HG03354 (cell line): ENCODE results near the gene BBOF1.

ENCODE experiments used
- ATAC-seq: cut with Tn5 transposase; IDR thresholded peaks from one replicate; pipeline ENCODE4 v1.9.1; 2021; ENCODE audit warnings: mild to moderate bottlenecking; ENCODE audit not compliant: unreplicated experiment, poor library complexity, severe bottlenecking

BBOF1 gene

DNA sequence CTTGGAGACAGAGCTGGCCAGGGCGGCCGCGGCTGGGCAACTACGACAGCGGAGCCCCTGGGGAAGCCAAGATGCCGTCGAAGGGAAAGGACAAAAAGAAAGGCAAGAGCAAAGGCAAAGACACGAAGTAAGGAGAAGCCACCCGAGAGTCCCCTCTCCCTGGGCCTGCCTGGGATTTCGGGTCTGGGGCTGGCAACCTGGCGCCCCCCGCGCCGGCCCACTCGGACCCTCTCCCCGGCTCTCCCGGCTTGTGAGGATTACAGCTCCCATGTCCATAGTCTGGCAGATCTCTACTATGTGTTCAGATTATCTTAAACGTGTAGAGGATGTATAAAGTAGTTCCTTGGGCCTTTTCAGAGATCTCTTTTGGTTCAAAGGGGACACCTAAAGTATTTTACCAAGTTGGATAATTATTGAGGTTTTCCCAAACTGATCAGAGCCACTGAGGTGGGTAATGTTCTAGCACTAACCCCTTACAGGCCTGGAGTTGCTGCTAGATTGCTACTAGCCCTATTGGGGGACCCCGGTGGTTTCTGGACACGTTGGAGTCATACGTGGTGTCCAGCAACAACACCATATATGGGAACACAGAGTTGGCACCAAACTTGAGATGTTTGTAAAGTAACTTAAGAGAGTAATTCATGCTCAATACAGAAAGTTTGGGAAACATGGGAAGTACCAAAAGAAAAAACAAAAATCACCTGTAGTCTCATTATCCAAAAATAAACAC, 424 bp downstream of the BBOF1 start:
- no peak for ATAC-seq

DNA sequence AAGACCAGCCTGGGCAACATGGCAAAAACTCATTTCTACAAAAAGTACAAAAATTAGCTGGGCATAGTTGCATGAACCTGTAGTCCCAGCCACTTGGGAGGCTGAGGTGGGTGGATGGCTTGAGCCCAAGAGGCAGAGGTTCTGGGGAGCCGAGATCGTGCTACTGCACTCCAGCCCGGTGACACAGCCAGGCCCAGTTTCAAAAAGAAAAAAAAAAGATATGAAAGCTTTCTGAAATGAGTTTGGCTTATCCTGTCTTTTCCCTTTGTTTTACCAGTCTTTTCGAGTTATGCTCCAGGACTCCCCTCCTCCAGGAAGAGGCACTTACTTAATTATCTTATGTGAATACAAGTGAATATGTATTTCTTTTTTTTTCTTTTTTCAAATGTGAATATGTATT, 3.2 kb downstream of the BBOF1 start:
- no peak for ATAC-seq

DNA sequence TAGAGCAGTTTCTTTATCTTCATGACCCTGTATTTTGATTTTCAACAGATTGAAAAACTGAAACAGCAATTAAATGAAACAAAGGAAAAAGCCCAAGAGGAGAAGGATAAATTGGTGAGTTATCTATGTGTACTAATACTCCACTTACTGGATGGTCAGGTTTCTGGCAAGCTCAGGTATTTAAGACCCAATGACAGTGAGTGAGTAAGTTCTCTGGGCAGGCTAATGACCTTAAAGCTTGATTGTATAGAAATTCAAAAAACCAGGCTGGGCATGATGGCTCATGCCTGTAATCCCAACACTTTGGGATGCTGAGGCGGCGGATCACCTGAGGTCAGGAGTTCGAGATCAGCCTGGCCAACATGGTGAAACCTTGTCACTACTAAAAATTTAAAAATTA, 10.0 kb downstream of the BBOF1 start:
- ATAC-seq: no peak

DNA sequence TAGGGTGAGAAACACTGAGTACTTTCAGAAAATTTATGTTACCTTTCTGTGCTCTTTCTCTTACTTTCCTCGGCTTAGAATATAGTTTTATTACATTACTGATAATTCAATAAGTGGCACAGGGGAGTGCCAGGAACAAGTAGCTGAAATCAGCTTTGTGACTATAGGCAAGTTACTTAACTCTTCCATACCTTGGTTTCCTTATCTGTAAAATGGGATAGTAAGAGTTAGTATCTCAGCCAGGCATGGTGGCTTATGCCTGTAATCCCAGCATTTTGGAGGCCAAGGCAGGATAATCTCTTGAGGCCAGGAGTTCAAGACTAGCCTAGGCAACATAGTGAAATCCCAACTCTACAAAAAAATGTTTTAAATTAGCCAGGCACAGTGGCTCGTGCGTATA, 15.4 kb downstream of the BBOF1 start:
- ATAC-seq: no peak

DNA sequence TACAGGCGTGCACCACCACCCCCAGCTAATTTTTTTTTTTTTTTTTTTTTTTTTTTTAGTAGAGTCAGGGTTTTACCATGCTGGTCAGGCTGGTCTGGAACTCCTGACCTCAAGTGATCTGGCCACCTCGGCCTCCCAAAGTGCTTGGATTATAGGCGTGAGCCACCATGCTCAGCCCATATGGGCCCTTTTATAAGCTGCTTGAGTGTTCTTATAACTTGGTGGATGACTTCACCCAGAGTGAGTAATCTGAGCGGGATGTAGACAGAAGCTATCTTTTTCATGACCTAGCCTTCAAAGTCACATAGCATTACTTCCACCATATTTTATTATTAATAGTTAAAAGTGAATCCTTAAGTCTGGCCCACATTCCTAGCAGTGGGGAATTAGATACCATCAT, 16.4 kb downstream of the BBOF1 start:
- ATAC-seq: no peak

- no peak for ATAC-seq
Observed at GRCh38 chr14:74038020-74038859, 19.1 kb downstream of the BBOF1 start.

GRCh38 chr14:74042296-74042695, 23.1 kb downstream of the BBOF1 start:
- ATAC-seq: no peak

DNA sequence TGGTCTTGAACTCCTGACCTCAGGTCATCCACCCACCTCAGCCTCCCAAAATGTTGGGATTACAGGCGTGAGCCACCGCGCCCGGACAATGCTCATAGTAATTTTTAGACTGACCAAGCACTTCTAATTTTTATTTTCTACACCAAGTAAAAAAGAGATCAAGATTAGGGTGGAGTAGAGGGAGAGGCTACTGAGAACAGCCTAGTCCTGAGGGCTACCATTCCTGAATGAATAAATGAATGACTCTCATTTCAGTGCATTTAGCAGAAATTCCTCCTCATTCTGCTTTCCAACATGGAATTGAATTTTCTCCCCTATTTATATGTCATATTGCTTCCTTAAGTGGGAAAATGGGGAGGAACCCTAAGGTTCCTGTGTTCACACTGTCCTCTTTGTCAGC, 26.4 kb downstream of the BBOF1 start:
- ATAC-seq: no peak

- ATAC-seq: no peak
Observed at GRCh38 chr14:74048281-74048680, 29.1 kb downstream of the BBOF1 start.

DNA sequence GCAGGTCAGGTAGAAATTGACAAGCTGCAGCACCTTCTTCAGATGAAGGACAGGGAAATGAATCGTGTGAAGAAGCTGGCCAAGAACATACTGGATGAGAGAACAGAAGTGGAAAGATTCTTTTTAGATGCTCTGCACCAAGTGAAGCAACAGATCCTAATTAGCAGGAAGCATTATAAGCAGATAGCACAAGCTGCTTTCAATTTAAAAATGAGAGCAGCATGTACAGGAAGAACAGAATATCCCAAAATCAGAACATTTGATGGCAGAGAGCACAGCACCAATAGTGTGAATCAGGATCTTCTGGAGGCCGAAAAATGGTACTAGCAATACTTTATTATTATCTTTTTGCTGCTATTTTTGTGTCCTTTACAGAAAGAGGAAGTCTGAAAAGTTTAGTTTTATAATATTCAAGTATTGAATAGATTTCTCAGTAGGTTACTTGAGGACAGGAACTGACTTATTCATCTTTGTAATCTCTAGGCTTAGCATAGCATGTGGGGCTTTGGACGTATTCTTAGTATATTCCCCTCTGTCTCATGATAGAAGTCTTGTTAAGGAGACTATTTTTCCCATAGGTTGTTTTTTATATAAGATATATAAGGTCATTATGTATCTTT, 30.8 kb downstream of the BBOF1 start:
- ATAC-seq: no peak

GRCh38 chr14:74062809-74063150, 43.6 kb downstream of the BBOF1 start:
- ATAC-seq: no peak

DNA sequence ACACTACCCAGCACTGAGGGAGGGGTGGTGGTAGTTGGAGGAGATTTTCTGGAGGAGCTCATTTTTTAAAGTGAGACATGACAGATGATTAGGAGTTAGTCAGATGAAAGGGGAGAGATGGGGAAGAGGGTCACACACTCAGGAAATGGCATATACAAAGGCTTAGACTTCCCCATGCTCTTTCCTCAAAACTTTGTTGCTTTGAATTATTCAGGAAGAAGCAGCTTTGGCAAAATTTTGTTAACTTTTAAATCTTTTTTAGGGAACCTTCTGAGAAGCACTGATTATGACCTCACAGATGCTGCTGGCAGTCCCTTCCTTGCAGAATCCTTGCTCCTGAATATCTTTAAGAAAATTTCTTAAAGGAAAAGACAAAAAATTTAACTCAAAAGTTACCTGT, 45.3 kb downstream of the BBOF1 start:
- ATAC-seq: no peak

DNA sequence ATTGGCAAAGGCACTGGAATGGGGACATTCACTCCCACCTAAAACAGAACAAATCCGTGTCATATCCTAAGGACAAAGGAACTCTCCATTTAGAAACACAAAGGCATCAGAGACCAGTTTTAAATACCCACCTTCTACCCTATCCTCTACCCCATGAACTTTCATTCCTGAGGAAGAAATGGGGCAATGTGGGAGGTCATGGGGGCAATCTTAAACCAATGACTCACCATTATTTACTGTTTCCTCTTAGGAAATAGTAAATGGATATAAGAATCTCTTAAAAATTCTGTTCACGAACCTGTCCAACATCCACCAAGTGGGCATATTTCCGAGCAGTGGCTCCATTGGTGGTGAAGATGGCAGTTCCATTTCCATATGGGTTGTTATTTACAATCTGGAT, 45.7 kb downstream of the BBOF1 start:
- ATAC-seq: no peak

GRCh38 chr14:74065746-74066575, 46.8 kb downstream of the BBOF1 start:
- no peak for ATAC-seq

DNA sequence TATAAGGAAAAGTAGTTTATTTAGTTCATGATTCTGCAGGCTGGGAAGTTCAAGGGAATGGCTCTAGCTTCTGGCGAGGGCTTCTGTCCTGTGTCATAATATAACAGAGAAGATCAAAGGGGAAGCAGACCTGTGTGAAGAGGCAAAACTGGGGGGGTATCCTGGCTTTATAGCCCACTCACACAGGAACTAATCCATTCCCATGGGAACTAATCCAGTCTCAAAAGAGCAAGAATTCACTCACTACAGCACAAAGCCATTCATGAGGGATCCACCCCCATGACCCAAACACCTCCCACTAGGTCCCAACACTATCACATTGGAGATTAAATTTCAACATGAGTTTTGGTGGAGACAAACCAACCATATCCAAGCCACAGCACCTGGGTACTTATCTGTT, 58.3 kb downstream of the BBOF1 start:
- ATAC-seq: no peak

DNA sequence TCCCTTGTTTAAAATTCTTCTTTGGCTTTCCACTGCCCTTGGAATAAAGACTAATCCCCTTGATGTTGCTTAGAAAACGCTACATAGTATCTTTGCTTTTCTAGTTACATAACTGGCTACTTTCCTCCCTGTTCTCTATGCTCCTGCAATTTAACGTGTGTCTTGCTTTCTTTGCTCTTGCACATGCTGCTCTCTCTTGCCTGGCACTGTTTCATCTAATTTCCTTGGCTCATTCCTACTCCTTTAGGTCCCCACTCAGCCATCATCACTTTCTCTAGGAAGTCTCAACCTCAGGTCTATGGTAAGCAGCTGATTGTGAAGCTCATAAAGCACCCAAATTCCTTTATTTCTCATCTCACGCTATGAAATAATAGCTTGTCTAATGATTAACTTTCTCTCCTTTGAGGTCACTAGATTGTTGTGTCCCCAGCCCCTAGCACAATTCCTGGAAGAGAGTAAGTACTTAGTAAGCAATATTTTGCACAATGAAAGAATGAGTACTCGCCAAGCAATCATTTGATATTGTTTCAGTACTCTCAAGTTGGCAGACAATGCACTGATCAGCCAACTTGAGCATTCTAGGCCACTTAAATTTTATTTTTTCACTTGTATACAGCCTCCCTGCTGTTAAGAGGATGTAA, 61.8 kb downstream of the BBOF1 start:
- no peak for ATAC-seq

DNA sequence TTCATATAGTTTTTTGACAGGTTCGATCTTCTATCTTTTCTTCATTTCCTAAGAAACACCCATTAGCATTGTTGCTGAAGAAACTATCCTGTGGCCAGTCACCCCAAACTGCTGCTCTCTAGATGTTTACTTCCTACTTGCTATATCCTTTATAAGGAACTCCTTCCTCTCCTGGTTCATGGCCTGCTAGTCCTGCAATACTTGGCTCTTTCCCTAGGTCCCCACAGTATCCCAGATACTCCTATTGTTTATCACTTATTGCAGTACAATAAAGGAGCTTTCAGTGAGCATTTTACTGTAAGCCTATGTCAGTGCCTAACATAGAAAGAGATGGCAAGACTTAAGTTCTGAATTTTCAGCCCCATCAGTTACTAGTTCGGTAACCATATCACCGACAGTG, 62.3 kb downstream of the BBOF1 start:
- ATAC-seq: no peak

DNA sequence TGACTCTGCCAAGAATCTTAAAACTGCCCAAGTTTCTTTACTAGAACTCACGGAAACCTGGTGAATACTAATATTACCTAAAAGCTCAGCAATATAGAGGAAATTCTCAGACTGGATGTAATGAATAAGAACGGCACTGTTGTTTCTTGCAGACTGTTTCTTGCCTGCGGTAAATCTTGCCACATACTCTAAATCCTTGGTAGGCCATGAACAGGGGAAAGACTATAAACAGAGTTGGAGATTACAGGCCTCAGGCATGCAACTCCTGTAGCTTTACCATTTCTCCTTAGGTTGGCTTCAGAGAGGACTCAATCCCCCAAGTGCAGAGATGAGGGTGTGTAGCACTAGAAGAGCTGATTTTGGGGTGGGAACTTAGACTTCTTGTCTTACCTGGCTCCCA, 64.0 kb downstream of the BBOF1 start:
- no peak for ATAC-seq

GRCh38 chr14:74083784-74084276, 64.7 kb downstream of the BBOF1 start:
- ATAC-seq: peak; percentile 21
